Activated CD4-positive, alpha-beta T cell treated with anti-CD3 and anti-CD28 coated beads for 24 hours (primary cell): ENCODE measurements around the gene NDUFS6.
"Not testable (repeated sequence)": the region's sequence is repeated elsewhere in the genome, so short reads cannot be mapped to it uniquely, and the experiment has no call there.

Source experiments
- DNase-seq, 2 donors: peaks; one replicate each; pipeline ENCODE4 v3.0.0-alpha.2; 2020; ENCODE audit warnings: low read depth in 2 of 2

The NDUFS6 gene

GRCh38 chr5:1815881-1816292, 14.7 kb downstream of the NDUFS6 start:
- no peak for DNase-seq

- not testable (repeated sequence) for DNase-seq
These were observed 15.4 kb downstream of the NDUFS6 start for GRCh38 chr5:1816495-1817089.

- no peak for DNase-seq
These were observed 16.2 kb downstream of the NDUFS6 start for GRCh38 chr5:1817261-1818043.

GRCh38 chr5:1818784-1819183, 17.6 kb downstream of the NDUFS6 start:
- no peak for DNase-seq

- DNase-seq, result no peak
These were observed 18.3 kb downstream of the NDUFS6 start for GRCh38 chr5:1819458-1819857.

- DNase-seq, result no peak
These were observed 19.2 kb downstream of the NDUFS6 start for GRCh38 chr5:1820381-1820780.

GRCh38 chr5:1820926-1821325, 19.7 kb downstream of the NDUFS6 start:
- no peak for DNase-seq

- no peak for DNase-seq
These were observed 20.7 kb downstream of the NDUFS6 start for GRCh38 chr5:1821862-1822261.

- no peak for DNase-seq
These were observed 22.3 kb downstream of the NDUFS6 start for GRCh38 chr5:1823381-1824034.

- no peak for DNase-seq
These were observed 23.1 kb downstream of the NDUFS6 start for GRCh38 chr5:1824109-1824821.

- DNase-seq, result no peak
These were observed 24.0 kb downstream of the NDUFS6 start for GRCh38 chr5:1824903-1825841.

- DNase-seq, result no peak
These were observed 25.2 kb downstream of the NDUFS6 start for GRCh38 chr5:1826235-1826980.

GRCh38 chr5:1827025-1827885, 26.0 kb downstream of the NDUFS6 start:
- no peak for DNase-seq

GRCh38 chr5:1827886-1828397, 26.7 kb downstream of the NDUFS6 start:
- no peak for DNase-seq

- DNase-seq, result no peak
These were observed 29.5 kb downstream of the NDUFS6 start for GRCh38 chr5:1830571-1831228.

- DNase-seq, result no peak
These were observed 30.1 kb downstream of the NDUFS6 start for GRCh38 chr5:1831257-1831656.

GRCh38 chr5:1831677-1832313, 30.6 kb downstream of the NDUFS6 start:
- DNase-seq, result no peak
